ENCODE measurements around the gene YPEL2. TPM values are rescaled to one million over a fixed set of nuclear protein-coding genes. Genes with fewer than 3 reads are reported as not detected.

YPEL2 gene
- total and polyA plus RNA-seq, 2 of the 13 experiments (the other 11 are each of a cell fraction or from before 2014, with no cell fraction given), result 8.5 to 21.1 TPM

GRCh38 chr17:59331129-59331928 is at the start of gene YPEL2 (continued):
- no peak for TF ChIP-seq ZBTB14 (CRISPR knock-in tag; IDR thresholded peaks at IDR 0.05)
- TF ChIP-seq DPF2 (CRISPR knock-in tag; IDR thresholded peaks at IDR 0.05; ENCODE audit: borderline replicate concordance, low read depth), result no peak
- TF ChIP-seq SIN3A (IDR thresholded peaks at IDR 0.05; ENCODE audit: borderline replicate concordance, low read depth, low read length), result peak; percentile 47; the same call in 1 of the 2 replicates
- TF ChIP-seq KMT2A (CRISPR knock-in tag; IDR thresholded peaks at IDR 0.05), result no peak
- TF ChIP-seq POLR2A (IDR thresholded peaks at IDR 0.05; ENCODE audit: insufficient read depth in 1 of 2, low read depth in 2 of 2, low read length in 2 of 2), result peak in 1 of 2 experiments; percentile 63; a peak in 2 of 4 replicates
- TF ChIP-seq ZNF557 (CRISPR knock-in tag; IDR thresholded peaks at IDR 0.05), result no peak
- peak; percentile 46; the same call in 1 of the 2 replicates for TF ChIP-seq ATF7-NPFF (CRISPR knock-in tag; IDR thresholded peaks at IDR 0.05; ENCODE audit: low read depth)
- TF ChIP-seq ZNF362 (CRISPR knock-in tag; IDR thresholded peaks at IDR 0.05; ENCODE audit: borderline replicate concordance), result no peak
- TF ChIP-seq GABPA (IDR thresholded peaks at IDR 0.05; ENCODE audit: low read depth, low read length), result peak; percentile 39; the same call in 1 of the 2 replicates
- TF ChIP-seq GABPA (CRISPR knock-in tag; IDR thresholded peaks at IDR 0.05; ENCODE audit: low read depth), result no peak; the same call in 1 of the 2 replicates
- peak; percentile 61 for TF ChIP-seq ZMYM4 (CRISPR knock-in tag; IDR thresholded peaks at IDR 0.05)
- peak; percentile 96 for TF ChIP-seq NFYB (CRISPR knock-in tag; IDR thresholded peaks at IDR 0.05)
- 0 out of 2 replicates have a peak, but pooled peaks have one; percentile 13 for TF ChIP-seq ZNF446 (CRISPR knock-in tag; IDR thresholded peaks at IDR 0.05)
- peak; percentile 11; the same call in 1 of the 2 replicates for TF ChIP-seq MXD4 (CRISPR knock-in tag; IDR thresholded peaks at IDR 0.05)
- no peak for TF ChIP-seq ELF4 (CRISPR knock-in tag; IDR thresholded peaks at IDR 0.05; ENCODE audit: borderline replicate concordance)
- TF ChIP-seq ZFP36L1 (CRISPR knock-in tag; IDR thresholded peaks at IDR 0.05), result 0 out of 2 replicates have a peak, but pooled peaks have one; percentile 66
- TF ChIP-seq PHF20 (CRISPR knock-in tag; IDR thresholded peaks at IDR 0.05), result peak; percentile 20; the same call in 1 of the 2 replicates
- TF ChIP-seq FOXO1 (CRISPR knock-in tag; IDR thresholded peaks at IDR 0.05), result 0 out of 2 replicates have a peak, but pooled peaks have one; percentile 28
- TF ChIP-seq ZBTB39 (CRISPR knock-in tag; IDR thresholded peaks at IDR 0.05), result no peak; the same call in none of the 2 replicates
- TF ChIP-seq ZFP82 (CRISPR knock-in tag; IDR thresholded peaks at IDR 0.05; ENCODE audit: borderline replicate concordance), result no peak
- TF ChIP-seq ZNF329 (CRISPR knock-in tag; IDR thresholded peaks at IDR 0.05; ENCODE audit: low read depth), result peak; percentile 71; the same call in 1 of the 2 replicates
- 0 out of 2 replicates have a peak, but pooled peaks have one; percentile 34 for TF ChIP-seq ZNF784 (CRISPR knock-in tag; IDR thresholded peaks at IDR 0.05; ENCODE audit: borderline replicate concordance)
- TF ChIP-seq NFYC (CRISPR knock-in tag; IDR thresholded peaks at IDR 0.05), result peak; percentile 97
- TF ChIP-seq SIX1 (CRISPR knock-in tag; IDR thresholded peaks at IDR 0.05; ENCODE audit: borderline replicate concordance), result no peak
